ENCODE data around the gene FBXW2.

Gene FBXW2

DNA sequence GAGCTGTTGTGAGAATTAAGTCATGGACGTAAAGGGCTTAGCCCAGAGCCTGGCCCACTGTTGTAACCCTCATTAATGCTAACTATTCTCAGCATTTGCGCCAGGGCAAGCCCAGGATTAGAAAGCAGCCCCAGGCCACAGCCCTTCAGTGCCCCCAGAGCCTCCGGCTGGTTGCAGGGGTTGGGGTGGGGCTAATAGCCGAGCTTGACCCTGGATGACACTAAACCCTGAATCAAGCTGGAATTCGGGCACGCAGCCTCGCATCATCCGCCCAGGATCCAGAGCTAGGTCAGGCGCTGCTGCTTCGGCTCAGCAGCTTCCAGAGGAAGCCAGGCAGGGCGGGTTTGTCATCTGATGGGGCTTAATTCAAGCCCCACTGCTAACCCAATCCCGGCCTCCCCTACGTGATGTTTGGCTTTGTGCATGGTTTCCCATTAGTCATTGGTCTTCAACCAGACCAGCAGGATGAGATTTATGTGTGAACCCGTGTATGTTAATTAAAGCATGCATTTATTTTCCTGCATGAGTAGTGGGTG, 77.8 kb downstream of the FBXW2 start:
- FAIRE-seq (no peak), DNase-seq (ENCODE audit: low spot score) (no peak)

DNA sequence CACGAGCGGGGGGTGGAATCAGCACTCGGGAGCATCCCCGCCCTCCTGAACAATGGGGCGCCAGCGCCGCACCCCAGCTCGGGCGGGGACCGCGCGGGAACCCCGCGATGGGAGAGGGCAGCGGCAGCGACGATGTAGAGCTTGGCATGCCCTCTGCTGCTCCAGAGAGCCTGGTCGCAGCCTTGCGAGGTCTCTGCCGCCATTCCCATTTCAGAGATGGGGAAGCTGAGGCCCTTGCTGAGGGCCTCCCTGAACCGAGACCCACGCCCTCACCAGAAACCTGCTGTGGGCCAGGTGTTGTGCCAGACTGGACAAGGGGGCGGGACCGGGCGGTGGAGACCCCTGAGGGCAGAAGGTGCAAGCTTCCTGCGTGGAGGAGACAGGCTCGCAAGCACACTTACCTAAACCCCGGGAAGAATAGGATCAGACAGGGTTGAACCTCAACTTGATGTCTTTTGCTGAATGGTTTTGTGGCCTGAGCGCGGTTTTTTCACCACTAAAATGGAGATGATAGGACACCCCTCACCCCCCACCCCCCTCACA, 78.3 kb downstream of the FBXW2 start:
- DNase-seq (ENCODE audit: low spot score) (no peak), FAIRE-seq (no peak)

DNA sequence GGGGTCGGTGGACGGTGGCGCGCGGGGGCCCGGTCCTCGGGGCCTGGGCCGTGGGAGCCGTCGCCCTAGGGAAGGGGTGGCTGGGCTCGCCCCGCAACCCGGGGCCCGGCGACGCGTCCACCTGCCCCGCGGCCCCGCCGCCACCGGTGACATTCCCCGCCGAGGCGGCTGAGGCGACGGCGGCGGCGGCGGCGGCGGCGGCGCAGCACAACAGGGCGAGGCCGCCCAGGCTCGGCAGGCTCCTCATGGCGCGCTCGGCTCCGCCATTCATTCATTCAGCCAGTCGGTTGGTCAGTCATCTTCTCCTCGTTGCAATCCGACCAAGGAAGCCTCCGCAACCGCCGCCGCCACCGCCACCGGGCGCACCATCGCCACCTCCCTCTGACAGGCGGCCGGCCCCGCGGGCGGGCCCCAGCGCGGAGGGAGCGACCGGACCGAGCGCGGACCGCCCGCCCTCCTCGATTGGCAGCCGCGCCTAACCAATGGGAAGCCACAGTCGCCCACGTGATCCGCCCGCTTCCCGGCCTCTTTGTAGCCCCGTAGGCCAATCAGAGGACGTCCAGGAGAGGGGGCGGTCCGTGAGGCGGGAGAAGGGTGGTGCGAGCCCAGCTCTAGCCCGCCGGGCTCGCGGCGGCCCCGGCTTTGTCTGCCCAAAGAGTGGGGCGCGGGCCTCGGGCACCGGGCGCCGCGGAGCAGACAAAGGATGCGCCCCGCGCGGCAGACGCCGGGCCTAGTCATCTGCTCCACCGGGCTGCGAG, 78.9 kb downstream of the FBXW2 start, which contains the start of gene MEGF9:
Gene MEGF9 (minus strand): TSS at position 383 of the 758 bp plus-strand sequence. CDS start 112 bp downstream, at position 271.
- FAIRE-seq (no peak), DNase-seq (ENCODE audit: low spot score) (peak; percentile 97)

DNA sequence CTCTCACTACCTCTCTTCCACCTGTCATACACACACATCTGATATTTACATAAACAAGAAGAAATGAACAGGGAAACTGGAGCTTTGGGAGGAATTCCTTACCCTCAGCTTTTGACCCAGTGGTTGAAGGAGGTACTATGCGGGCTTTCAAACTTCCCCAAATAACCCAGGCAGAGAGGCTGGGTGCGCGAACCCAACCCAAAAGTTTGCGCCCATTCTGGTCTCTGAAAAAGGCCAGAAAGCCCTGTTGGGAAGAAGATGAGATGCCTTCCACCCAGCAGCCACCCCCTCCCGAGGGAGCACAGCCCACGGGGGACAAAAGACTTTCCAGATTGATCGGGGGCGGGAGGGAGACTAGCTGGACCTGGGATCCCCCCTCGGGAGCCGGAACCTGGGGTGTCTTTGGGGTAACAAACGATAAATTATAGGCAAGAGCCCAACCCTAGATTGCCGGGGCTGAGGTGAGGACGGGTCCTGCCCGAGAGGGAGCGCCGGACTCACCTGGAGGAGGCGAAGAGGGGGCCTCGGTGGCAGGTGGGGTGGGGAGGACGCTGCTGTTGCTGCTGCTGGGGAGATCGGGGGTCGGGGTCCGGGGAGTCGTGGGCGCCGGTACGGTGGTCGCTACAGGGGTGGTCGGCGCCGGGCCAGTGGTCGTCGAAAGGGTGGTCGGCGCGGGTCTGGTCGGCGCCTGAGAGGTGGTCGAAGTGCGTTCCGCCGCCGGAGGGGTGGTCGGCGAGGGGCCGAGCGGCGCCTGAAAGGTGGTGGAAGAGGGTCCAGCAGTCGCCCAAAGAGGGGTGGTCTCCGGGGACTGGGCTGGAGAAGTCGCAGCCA, 79.7 kb downstream of the FBXW2 start:
- DNase-seq (ENCODE audit: low spot score) (peak; percentile 20), FAIRE-seq (no peak)

DNA sequence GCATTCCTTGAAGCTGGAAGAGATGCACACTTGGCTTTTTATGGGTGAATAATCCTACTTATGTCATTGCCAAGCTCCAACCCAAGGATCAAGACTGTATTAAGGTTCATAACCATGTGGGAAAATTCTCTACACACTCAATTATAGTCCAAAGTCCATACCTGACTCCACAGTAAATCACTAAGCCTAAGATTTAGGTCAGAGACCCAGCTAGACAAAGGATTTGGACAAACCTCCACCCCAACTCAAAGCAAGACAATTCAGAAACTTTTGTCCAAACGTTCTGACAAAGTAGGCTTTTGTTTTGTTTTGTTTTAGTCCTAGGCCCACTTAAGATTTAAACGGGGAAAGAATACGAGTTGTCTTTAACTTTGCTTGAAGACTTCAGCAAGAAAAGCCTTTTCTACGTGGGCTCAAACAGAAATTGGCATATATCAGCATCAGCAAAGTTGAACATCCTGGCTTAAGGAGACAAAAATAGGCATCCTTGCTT, 80.6 kb downstream of the FBXW2 start:
- FAIRE-seq (no peak), DNase-seq (ENCODE audit: low spot score) (no peak)

DNA sequence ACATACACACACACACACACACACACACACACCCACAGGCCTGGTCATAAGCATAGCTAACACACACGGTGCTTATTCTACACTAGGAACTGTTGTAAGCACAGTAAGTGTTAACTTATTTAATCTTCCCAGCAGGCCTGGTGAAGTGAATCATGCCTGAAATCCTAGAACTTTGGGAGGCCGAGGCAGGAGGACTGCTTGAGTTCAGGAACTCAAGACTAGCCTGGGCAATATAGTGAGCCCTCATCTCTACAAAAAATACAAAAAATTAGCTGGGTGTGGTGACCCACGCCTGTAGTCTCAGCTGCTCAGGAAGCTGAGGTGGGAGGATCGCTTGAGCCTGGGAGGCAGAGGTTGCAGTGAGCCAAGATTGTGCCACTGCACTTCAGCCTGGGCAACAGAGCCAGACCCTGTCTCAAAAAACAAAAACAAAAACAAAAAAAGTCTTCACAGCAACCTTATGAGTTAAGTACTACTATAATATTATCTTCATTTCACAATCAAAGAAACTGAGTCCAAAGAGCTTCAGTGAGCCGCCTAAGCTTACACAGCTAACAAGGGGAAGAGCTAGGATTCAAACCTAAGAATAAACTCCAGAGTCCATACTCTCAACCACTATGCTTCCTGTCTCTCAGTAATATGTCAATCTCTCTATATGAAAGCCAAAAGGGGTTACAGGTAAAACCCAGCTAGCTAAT, 81.2 kb downstream of the FBXW2 start:
- FAIRE-seq (no peak), DNase-seq (ENCODE audit: low spot score) (no peak)

DNA sequence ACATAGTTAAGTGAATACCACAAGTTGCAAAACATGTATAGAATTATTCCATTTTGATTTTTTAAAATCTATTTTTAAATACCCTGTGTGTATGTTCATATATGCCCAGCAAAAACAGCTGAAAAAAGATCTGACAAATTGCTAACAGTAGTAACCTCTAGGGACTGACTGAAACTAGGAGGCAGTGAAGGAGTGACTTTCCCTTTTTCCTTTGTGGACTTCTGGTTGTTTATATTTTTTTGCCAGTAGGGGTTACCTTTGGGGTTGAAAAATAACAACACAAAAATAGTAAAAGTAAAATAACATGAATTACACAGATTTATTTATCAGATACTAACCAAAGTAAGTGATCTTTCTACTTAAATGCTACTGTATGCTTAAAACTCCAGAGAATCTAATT, 81.9 kb downstream of the FBXW2 start:
- FAIRE-seq: no peak
- no peak for DNase-seq (ENCODE audit: low spot score)

DNA sequence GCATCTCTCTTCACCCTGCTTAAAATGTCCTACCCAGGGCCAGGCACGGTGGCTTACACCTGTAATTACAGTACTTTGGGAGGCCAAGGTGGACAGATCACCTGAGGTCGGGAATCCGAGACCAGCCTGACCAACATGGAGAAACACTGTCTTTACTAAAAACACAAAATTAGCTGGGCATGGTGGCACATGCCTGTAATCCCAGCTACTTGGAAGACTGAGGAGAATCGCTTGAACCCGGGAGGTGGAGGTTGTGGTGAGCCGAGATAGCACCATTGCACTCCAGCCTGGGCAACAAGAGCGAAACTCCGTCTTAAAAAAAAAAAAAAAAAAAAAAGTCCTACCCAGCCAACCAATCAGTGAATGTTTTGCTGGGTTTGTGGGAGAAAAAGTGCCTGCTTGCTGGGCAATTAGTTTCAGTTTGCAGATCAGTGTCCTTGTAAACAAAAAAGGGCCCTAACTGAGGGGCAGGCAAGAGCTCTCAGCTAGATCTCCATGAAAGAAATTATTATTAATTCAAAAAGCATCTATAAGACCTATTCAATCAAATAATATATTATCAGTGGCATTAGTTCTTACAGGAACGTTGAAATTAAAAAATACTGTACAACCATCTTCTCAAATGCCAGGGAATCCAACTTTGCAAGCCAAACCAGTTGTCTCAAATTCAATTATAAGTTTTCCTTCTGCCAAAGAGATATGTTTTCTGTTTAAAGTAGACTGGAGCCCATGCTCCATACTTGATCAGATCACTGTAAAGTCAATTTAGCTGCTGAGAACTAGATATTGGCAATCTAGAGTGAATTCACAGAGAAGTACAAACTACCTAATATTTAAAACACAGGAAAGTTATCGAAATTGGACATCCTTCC, 82.9 kb downstream of the FBXW2 start:
- DNase-seq (ENCODE audit: low spot score) (peak; percentile 58), FAIRE-seq (no peak)

DNA sequence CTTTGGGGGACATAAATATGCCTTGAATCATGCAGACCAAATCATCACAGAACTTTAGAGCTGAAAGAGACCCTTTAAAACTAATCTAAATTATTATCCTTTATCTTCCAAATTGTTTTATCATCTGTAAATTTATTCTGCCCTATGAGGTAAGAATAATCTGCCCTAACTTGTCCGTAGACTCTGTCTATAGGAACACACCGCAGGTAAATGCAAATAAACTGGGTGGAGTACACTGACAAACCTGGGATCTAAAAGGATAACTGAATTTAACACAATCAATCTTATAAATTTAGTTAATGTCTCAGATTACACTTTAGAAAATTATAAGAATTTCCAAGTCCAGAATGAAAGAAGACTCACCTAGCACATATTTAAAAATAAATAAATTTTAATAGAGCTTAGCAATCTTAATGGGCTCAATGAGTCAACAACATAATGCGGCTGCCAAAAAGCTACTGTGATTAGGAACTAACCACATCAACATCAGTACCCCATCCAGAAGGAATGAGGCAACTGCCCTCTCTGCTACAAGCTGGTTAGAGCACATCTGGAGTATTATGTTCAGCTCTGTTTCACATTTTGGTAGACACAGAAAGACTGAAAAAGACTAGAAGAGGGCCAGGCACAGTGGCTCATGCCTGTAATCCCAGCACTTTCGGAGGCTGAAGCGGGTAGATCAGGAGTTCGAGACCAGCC, 84.5 kb downstream of the FBXW2 start:
- FAIRE-seq: no peak
- DNase-seq (ENCODE audit: low spot score): no peak

DNA sequence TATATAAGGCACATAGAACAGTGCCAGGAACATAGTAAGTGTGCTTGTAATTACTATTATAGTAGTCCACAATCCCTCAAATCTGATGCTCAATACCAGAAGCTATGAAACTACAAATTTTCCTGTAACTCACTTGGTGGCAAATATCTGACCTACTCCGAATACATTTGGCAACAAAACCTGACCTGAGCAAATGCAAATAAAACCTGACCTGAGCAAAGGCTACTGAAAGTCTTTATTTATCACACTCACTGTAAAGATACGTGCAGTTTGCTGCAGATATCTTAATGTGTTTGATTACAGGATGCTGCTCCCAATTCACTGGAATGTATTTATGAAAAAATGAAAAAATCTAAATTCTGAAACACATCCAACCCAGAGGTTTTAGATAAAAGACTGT, 86.0 kb downstream of the FBXW2 start:
- FAIRE-seq: no peak

More for the DNA sequence above, 86.0 kb downstream of the FBXW2 start:
- DNase-seq (ENCODE audit: low spot score): no peak

All from urothelium cell line (cell line).